Muscle of arm (tissue), 12 donors: ENCODE results near the gene RNU6-1. TPM values are rescaled to one million over a fixed set of nuclear protein-coding genes. Genes with fewer than 3 reads are reported as not detected.
A peak's percentile ranks its signal among the peaks of the same experiment; 100 is the strongest.

Experiments
- DNase-seq: peaks from one replicate; pipeline ENCODE4 v3.0.0-alpha.2; 2013
- polyA plus RNA-seq, 12 donors: library from polyadenylated mRNA; unstranded; fragments of 120-200 nt; gene quantifications; one replicate each; pipeline ENCODE4 v1.2.1, GENCODE V29; 2013; ENCODE audit not compliant: insufficient read length in 12 of 12

The RNU6-1 gene
- polyA plus RNA-seq, 12 donors = not detected

- no peak for DNase-seq
Observed at GRCh38 chr15:67821784-67822440, 17.9 kb downstream of the RNU6-1 start.

- peak; percentile 79 for DNase-seq
Observed at GRCh38 chr15:67820992-67821783, 18.7 kb downstream of the RNU6-1 start.

- no peak for DNase-seq
Observed at GRCh38 chr15:67820122-67820991, 19.5 kb downstream of the RNU6-1 start.

GRCh38 chr15:67819636-67820035 lies 20.2 kb downstream of the RNU6-1 start:
- no peak for DNase-seq

- DNase-seq = no peak
Observed at GRCh38 chr15:67818464-67818863, 21.4 kb downstream of the RNU6-1 start.

- DNase-seq = no peak
Observed at GRCh38 chr15:67816668-67817067, 23.2 kb downstream of the RNU6-1 start.

- DNase-seq = no peak
Observed at GRCh38 chr15:67815036-67815592, 24.7 kb downstream of the RNU6-1 start.

GRCh38 chr15:67813104-67813634 lies 26.7 kb downstream of the RNU6-1 start:
- DNase-seq = no peak

GRCh38 chr15:67812241-67812644 lies 27.6 kb downstream of the RNU6-1 start:
- no peak for DNase-seq

GRCh38 chr15:67809866-67810265 lies 30.0 kb downstream of the RNU6-1 start:
- DNase-seq = no peak

GRCh38 chr15:67809441-67809840 lies 30.4 kb downstream of the RNU6-1 start:
- DNase-seq = no peak

GRCh38 chr15:67808821-67809220 lies 31.0 kb downstream of the RNU6-1 start:
- no peak for DNase-seq

GRCh38 chr15:67807836-67808235 lies 32.0 kb downstream of the RNU6-1 start:
- DNase-seq = no peak

- no peak for DNase-seq
Observed at GRCh38 chr15:67807141-67807540, 32.7 kb downstream of the RNU6-1 start.

GRCh38 chr15:67806536-67806935 lies 33.3 kb downstream of the RNU6-1 start:
- no peak for DNase-seq

- no peak for DNase-seq
Observed at GRCh38 chr15:67805666-67806516, 34.0 kb downstream of the RNU6-1 start.

- DNase-seq = no peak
Observed at GRCh38 chr15:67805008-67805665, 34.7 kb downstream of the RNU6-1 start.

GRCh38 chr15:67803996-67804843 lies 35.6 kb downstream of the RNU6-1 start:
- no peak for DNase-seq

- no peak for DNase-seq
Observed at GRCh38 chr15:67803299-67803698, 36.5 kb downstream of the RNU6-1 start.
